ENCODE results near the gene PHLPP1. TPM values are rescaled to one million over a fixed set of nuclear protein-coding genes. Genes with fewer than 3 reads are reported as not detected.

Gene PHLPP1
- total RNA-seq, 4 donors from 2014 or later = 17.7 to 29.5 (median 25.5) TPM

GRCh38 chr18:62839874-62840713 lies 124.8 kb downstream of the PHLPP1 start:
- no peaks in the 10 kb centered on the region for H3K36me3 ChIP-seq
- no peak for TF ChIP-seq CTCF (IDR thresholded peaks at IDR 0.05)
- H3K27ac ChIP-seq = no peak overlapping the region
- in situ Hi-C loops (cut with MboI; ENCODE audit: low pct_ligation_motif_present in 1 of 4, low pct_unique_long_range_greater_than_20kb in 1 of 4, low sequenced_read_pairs in 3 of 4) (loop anchor here in 1 of 4 donors (10.0 kb wide), 1 partner anchor 65 kb away; no protein-coding TSS in a partner anchor), intact Hi-C loops (cut with DNase I; ENCODE audit: low total_unique reads) (no loop called here)
- WGBS, 2 donors (ENCODE audit: low coverage in 1 of 2) = 60 to 66% methylated on average over 2 of the region's 2 CpGs
- no peaks in the 10 kb centered on the region for H3K9me3 ChIP-seq
- H3K4me1 ChIP-seq = peaks cover 0 to 16% (median 6%) of the 10 kb centered on the region in 4 donors
- H3K4me3 ChIP-seq = no peak overlapping the region
- no peak for DNase-seq
- no peaks in the 10 kb centered on the region for H3K27me3 ChIP-seq

DNA sequence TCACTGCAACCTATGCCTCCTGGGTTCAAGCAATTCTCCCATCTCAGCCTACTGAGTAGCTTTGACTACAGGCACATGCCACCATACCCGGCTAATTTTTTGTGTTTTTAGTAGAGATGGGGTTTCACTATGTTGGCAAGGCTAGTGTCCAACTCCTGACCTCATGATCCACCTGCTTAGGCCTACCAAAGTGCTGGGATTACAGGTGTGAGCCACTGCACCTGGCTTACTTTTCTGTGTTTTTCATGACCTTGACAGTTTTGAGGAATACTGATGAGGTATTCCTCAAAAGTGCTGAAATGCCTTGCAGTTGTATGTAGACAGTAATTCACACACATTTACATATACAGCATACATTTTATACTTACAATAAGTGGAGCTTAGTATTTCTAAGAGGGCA lies 126.1 kb downstream of the PHLPP1 start:
- in situ Hi-C loops (cut with MboI; ENCODE audit: low pct_ligation_motif_present in 1 of 4, low pct_unique_long_range_greater_than_20kb in 1 of 4, low sequenced_read_pairs in 3 of 4) = no loop called here

DNA sequence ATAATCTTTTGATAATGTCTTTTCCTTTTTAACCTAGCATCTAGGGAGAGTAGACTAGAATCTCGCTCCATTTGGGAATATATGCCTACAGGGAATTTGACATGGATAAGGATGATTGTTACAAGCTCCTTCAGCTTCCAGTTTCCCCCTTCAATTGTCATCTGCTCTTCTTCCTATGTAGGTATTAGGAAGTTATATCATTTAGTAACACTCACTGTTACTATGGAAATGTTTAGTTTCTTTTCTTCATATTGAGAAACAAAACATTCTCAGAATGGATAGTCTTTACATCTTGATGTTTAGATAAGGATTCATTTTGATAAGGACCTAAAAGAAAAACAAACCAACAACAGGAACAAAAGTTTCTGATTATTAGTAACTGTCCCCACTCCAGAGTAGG lies 127.6 kb downstream of the PHLPP1 start:
- no peak overlapping the region for H3K4me3 ChIP-seq
- peaks cover 0 to 16% (median 6%) of the 10 kb centered on the region in 4 donors for H3K4me1 ChIP-seq
- no peaks in the 10 kb centered on the region for H3K9me3 ChIP-seq
- WGBS, 2 donors (ENCODE audit: low coverage in 1 of 2) = 96 to 100% methylated on average over 1 of the region's 1 CpG
- no peaks in the 10 kb centered on the region for H3K27me3 ChIP-seq
- in situ Hi-C loops (cut with MboI; ENCODE audit: low pct_ligation_motif_present in 1 of 4, low pct_unique_long_range_greater_than_20kb in 1 of 4, low sequenced_read_pairs in 3 of 4) (no loop called here), intact Hi-C loops (cut with DNase I; ENCODE audit: low total_unique reads) (no loop called here)
- no peak overlapping the region for H3K27ac ChIP-seq
- no peaks in the 10 kb centered on the region for H3K36me3 ChIP-seq
- DNase-seq = no peak
- TF ChIP-seq POLR2AphosphoS5 (IDR thresholded peaks at IDR 0.05) = no peak
- no peak for TF ChIP-seq EP300 (IDR thresholded peaks at IDR 0.05; ENCODE audit: low read depth)
- no peak for TF ChIP-seq POLR2A (IDR thresholded peaks at IDR 0.05)
- no peak for TF ChIP-seq CTCF (IDR thresholded peaks at IDR 0.05)

More for the DNA sequence above, 126.1 kb downstream of the PHLPP1 start:
- Histone ChIP-seq H3K4me3 (no peak overlapping the region), H3K9me3 (no peaks in the 10 kb centered on the region), H3K27ac (no peak overlapping the region), H3K4me1 (peaks cover 0 to 16% (median 6%) of the 10 kb centered on the region in 4 donors), H3K36me3 (no peaks in the 10 kb centered on the region), H3K27me3 (no peaks in the 10 kb centered on the region)
- TF ChIP-seq POLR2AphosphoS5 (IDR thresholded peaks at IDR 0.05) (no peak), POLR2A (IDR thresholded peaks at IDR 0.05) (no peak), EP300 (IDR thresholded peaks at IDR 0.05; ENCODE audit: low read depth) (no peak), CTCF (IDR thresholded peaks at IDR 0.05) (no peak)
- intact Hi-C loops (cut with DNase I; ENCODE audit: low total_unique reads) = no loop called here
- DNase-seq = no peak
- WGBS, 2 donors (ENCODE audit: low coverage in 1 of 2) = 94% methylated on average over 1 of the region's 1 CpG; no CpG with 5 or more reads in 1 of the 2 donors

- TF ChIP-seq CTCF (IDR thresholded peaks at IDR 0.05) = no peak
- intact Hi-C loops (cut with DNase I; ENCODE audit: low total_unique reads) = no loop called here
Observed at GRCh38 chr18:62844850-62845643, 129.7 kb downstream of the PHLPP1 start.

More at GRCh38 chr18:62844850-62845643, 129.7 kb downstream of the PHLPP1 start:
- Histone ChIP-seq H3K27ac (no peak overlapping the region), H3K9me3 (no peaks in the 10 kb centered on the region), H3K4me3 (no peak overlapping the region), H3K27me3 (no peaks in the 10 kb centered on the region), H3K4me1 (peaks cover 0 to 10% (median 6%) of the 10 kb centered on the region in 4 donors), H3K36me3 (no peaks in the 10 kb centered on the region)
- in situ Hi-C loops (cut with MboI; ENCODE audit: low pct_ligation_motif_present in 1 of 4, low pct_unique_long_range_greater_than_20kb in 1 of 4, low sequenced_read_pairs in 3 of 4) = no loop called here
- DNase-seq = no peak
- 77 to 92% methylated on average over 4 to 7 of the region's 7 CpGs for WGBS, 2 donors (ENCODE audit: low coverage in 1 of 2)
